Activated CD8-positive, alpha-beta T cell treated with anti-CD3 and anti-CD28 coated beads for 36 hours (primary cell): ENCODE results near the gene ARMH3. TPM values are rescaled to one million over a fixed set of nuclear protein-coding genes. Genes with fewer than 3 reads are reported as not detected.
"Not testable (repeated sequence)": the region's sequence is repeated elsewhere in the genome, so short reads cannot be mapped to it uniquely, and the experiment has no call there.

Experiments used
- ATAC-seq: fragments of 200-7000 bp; cut with Tn5 transposase; one replicate; pipeline ENCODE4 v1.10.0; 2021; ENCODE audit warnings: mild to moderate bottlenecking, moderate library complexity
- CTCF ChIA-PET: fragments of 350-600 bp; sonication (Branson Sonifier 250); formaldehyde crosslinking; loops from one replicate; lab custom pipeline; 2021; ENCODE audit warnings: antibody characterized with exemption; lab: Charles Lee
- POLR2A ChIA-PET: fragments of 350-600 bp; sonication (Branson Sonifier 250); formaldehyde crosslinking; loops from one replicate; lab custom pipeline; 2021; ENCODE audit warnings: antibody characterized with exemption; lab: Charles Lee
- DNase-seq: peaks from one replicate; pipeline ENCODE4 v3.0.0-alpha.2; 2020
- H3K27ac Mint-ChIP-seq: one replicate; pipeline ENCODE4 v1.8.0; 2021; ENCODE audit warnings: mild to moderate bottlenecking, mixed read lengths
- H3K27me3 Mint-ChIP-seq: one replicate; pipeline ENCODE4 v1.8.0; 2021; ENCODE audit warnings: mixed read lengths
- H3K36me3 Mint-ChIP-seq: one replicate; pipeline ENCODE4 v1.8.0; 2021; ENCODE audit warnings: low read depth, mixed read lengths
- H3K4me1 Mint-ChIP-seq: one replicate; pipeline ENCODE4 v1.8.0; 2021; ENCODE audit warnings: low read depth, mixed read lengths
- H3K4me3 Mint-ChIP-seq: one replicate; pipeline ENCODE4 v1.8.0; 2021; ENCODE audit warnings: mild to moderate bottlenecking, moderate library complexity, mixed read lengths
- H3K9me3 Mint-ChIP-seq: one replicate; pipeline ENCODE4 v1.8.0; 2021; ENCODE audit warnings: mixed read lengths
- intact Hi-C: fragments of 100-400 bp; cut with micrococcal nuclease; formaldehyde crosslinking; loops from one replicate; pipeline ENCODE4 v1.10.0; 2022
- total RNA-seq, 2 experiments: library from RNA; stranded (reverse); gene quantifications; one replicate each; pipeline ENCODE4 v1.2.3, GENCODE V29; 2021
- TF ChIP-seq, protein P1 (sequence below): fragments of 200-600 bp; IDR thresholded peaks from one replicate; pipeline ENCODE4 v1.8.0; 2022; ENCODE audit warnings: antibody characterized with exemption, mild to moderate bottlenecking

ARMH3 gene
- total RNA-seq, 2 experiments from 2014 or later, result 16.2 to 18.4 TPM

DNA sequence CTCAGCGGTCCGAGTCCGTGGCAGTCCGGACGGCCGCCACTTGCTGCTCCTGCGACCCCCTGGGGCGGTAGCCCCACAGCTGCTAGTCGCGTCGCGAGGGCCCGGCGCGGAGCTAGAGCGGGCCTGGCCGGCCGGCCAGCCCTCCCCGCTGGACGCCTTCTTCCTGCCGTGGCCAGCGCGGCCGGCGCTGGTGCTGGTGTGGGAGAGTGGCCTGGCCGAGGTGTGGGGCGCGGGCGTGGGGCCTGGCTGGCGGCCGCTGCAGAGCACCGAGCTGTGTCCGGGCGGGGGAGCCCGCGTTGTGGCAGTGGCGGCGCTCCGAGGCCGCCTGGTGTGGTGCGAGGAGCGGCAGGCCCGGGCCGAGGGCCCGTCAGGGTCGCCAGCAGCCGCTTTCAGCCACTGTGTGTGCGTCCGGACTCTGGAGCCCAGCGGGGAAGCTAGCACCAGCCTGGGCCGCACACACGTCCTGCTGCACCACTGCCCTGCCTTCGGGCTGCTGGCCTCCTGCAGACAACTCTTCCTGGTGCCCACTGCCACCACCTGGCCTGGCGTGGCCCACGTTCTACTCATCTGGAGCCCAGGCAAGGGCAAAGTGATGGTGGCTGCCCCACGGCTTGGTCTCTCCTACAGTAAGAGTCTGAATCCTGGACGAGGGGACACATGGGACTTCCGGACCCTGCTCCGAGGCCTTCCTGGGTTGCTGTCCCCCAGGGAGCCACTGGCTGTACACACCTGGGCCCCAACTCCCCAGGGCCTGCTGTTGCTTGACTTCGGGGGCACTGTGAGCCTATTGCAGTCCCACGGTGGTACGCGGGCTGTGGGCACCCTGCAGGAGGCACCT lies 9.8 kb upstream of the ARMH3 start:
- H3K27me3 Mint-ChIP-seq, result no peaks in the 10 kb centered on the region

DNA sequence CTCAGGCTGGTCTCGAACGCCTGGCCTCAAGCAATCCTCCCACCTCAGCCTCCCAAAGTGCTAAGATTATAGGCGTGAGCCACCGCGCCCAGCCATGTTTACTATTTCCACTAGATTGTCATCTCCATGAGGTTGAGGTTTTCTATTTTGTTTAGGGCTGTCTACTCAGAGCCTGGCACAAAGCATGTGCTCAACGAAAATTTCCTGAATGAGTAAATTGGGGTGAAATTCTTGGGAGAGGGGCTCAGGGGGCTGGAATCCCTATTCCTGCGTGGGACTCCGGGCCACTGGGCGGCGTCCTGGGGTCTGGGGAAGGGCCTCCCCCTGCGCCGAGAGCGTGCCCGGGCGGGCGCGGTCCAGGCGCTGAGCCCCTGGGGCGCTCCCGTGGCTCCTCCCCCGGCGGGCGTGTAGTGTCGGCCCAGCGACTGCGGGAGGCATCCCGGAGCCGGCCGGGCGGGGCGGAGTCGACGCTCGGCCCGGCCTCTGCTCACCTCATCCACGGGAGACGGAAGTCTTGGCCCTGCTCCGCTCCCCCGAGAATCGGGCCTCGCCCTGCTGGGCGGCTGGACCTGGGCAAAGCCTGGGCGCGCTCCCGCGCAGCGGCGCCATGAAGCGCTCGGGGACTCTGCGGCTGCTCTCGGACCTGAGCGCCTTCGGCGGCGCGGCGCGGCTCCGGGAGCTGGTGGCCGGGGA lies 9.0 kb upstream of the ARMH3 start, which contains the start of gene HPS6:
Gene HPS6 (plus strand): TSS at position 482 of the 693 bp plus-strand sequence. CDS start 126 bp downstream, at position 608.
- Mint-ChIP-seq H3K27me3 (no peaks in the 10 kb centered on the region), H3K4me1 (peaks cover 33% of the 10 kb centered on the region), H3K36me3 (no peaks in the 10 kb centered on the region), H3K4me3 (peak within 1 kb of the TSS; percentile 84), H3K27ac (peak within 1 kb of the TSS; percentile 90), H3K9me3 (no peaks in the 10 kb centered on the region)
- ChIA-PET CTCF (interaction anchor here (0.7 to 11.9 kb wide), 5 partner anchors 13 to 221 kb away, joined by 3 to 151 read pairs (median 5); partner anchors contain the start of gene KCNIP2), POLR2A (interaction anchor here (0.7 to 1.0 kb wide), 2 partner anchors 10 to 39 kb away, joined by 3 to 4 read pairs; no protein-coding TSS in a partner anchor)
- TF ChIP-seq, protein P1, sequence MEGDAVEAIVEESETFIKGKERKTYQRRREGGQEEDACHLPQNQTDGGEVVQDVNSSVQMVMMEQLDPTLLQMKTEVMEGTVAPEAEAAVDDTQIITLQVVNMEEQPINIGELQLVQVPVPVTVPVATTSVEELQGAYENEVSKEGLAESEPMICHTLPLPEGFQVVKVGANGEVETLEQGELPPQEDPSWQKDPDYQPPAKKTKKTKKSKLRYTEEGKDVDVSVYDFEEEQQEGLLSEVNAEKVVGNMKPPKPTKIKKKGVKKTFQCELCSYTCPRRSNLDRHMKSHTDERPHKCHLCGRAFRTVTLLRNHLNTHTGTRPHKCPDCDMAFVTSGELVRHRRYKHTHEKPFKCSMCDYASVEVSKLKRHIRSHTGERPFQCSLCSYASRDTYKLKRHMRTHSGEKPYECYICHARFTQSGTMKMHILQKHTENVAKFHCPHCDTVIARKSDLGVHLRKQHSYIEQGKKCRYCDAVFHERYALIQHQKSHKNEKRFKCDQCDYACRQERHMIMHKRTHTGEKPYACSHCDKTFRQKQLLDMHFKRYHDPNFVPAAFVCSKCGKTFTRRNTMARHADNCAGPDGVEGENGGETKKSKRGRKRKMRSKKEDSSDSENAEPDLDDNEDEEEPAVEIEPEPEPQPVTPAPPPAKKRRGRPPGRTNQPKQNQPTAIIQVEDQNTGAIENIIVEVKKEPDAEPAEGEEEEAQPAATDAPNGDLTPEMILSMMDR, result no peak
- ATAC-seq (peak; percentile 99), DNase-seq (peak; percentile 91)
- intact Hi-C loops, result loop anchor here (5.0 kb wide), 1 partner anchor 347 kb away; no protein-coding TSS in a partner anchor

More for the DNA sequence above, 9.8 kb upstream of the ARMH3 start:
- intact Hi-C loops, result loop anchor here (5.0 kb wide), 1 partner anchor 347 kb away; no protein-coding TSS in a partner anchor
- ATAC-seq (peak; percentile 8), DNase-seq (peak; percentile 33)
- TF ChIP-seq, protein P1, result no peak
- peak overlapping the region; percentile 84 for H3K27ac Mint-ChIP-seq
- H3K36me3 Mint-ChIP-seq, result no peaks in the 10 kb centered on the region
- H3K4me3 Mint-ChIP-seq, result peak overlapping the region; percentile 84
- ChIA-PET CTCF (interaction anchor here (0.7 to 11.9 kb wide), 7 partner anchors 13 to 285 kb away, joined by 3 to 151 read pairs (median 4); partner anchors contain the start of gene KCNIP2), POLR2A (interaction anchor here (0.7 to 1.0 kb wide), 2 partner anchors 10 to 38 kb away, joined by 3 to 4 read pairs; no protein-coding TSS in a partner anchor)
- H3K9me3 Mint-ChIP-seq, result no peaks in the 10 kb centered on the region
- H3K4me1 Mint-ChIP-seq, result peaks cover 33% of the 10 kb centered on the region

GRCh38 chr10:102064503-102064867 lies 8.5 kb upstream of the ARMH3 start:
- Mint-ChIP-seq H3K36me3 (no peaks in the 10 kb centered on the region), H3K9me3 (no peaks in the 10 kb centered on the region), H3K27me3 (no peaks in the 10 kb centered on the region), H3K4me1 (peaks cover 33% of the 10 kb centered on the region), H3K27ac (peak overlapping the region; percentile 90), H3K4me3 (peak overlapping the region; percentile 84)
- TF ChIP-seq, protein P1, result no peak
- ChIA-PET CTCF (interaction anchor here (1.0 kb wide), 1 partner anchor 10 kb away, joined by 4 read pairs; no protein-coding TSS in a partner anchor), POLR2A (no interaction called here)
- no peak for ATAC-seq
- no peak for DNase-seq
- intact Hi-C loops, result no loop called here

- H3K27me3 Mint-ChIP-seq, result no peaks in the 10 kb centered on the region
- no peaks in the 10 kb centered on the region for H3K36me3 Mint-ChIP-seq
- CTCF ChIA-PET, result interaction anchor here (1.6 to 1.7 kb wide), 2 partner anchors 13 to 179 kb away, joined by 3 to 10 read pairs; no protein-coding TSS in a partner anchor
- ATAC-seq, result no peak
- POLR2A ChIA-PET, result interaction anchor here (1.0 kb wide), 1 partner anchor 32 kb away, joined by 3 read pairs; no protein-coding TSS in a partner anchor
- TF ChIP-seq, protein P1, result no peak
- DNase-seq, result no peak
- H3K27ac Mint-ChIP-seq, result no peak overlapping the region
- H3K4me3 Mint-ChIP-seq, result no peak overlapping the region
- no peaks in the 10 kb centered on the region for H3K9me3 Mint-ChIP-seq
- H3K4me1 Mint-ChIP-seq, result peaks cover 19% of the 10 kb centered on the region
- intact Hi-C loops, result no loop called here
These were observed 4.0 kb upstream of the ARMH3 start for GRCh38 chr10:102059987-102060386.

DNA sequence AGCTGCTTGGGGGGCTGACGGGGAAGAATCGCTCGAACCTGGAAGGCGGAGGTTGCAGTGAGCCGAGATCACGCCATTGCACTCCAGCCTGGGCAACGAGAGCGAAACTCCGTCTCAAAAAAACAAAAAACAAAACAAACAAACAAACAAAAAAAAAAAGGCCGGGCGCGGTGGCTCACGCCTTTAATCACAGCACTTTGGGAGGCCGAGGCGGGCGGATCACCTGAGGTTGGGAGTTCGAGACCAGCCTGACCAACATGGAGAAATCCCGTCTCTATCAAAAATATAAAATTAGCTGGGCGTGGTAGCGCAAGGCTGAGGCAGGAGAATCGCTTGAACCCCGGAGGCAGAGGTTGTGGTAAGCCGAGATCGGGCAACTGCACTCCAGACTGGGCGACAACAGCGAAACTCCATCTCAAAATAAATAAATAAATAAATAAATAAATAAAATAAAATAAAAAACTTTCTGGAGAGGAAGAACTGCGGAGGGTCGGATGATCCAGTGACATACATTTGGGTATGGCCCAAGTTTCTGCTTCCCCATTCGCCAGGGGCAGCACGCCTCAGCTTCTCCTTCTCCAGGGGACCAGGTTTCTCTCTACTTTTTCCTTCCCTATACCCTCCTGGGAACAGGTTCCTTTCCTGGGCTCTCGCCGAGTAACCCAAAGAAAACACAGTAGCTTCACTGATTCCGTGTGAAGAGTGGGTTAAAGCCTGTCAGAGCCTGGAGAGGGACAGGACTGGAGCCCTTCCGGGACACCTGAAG lies 909 bp downstream of the ARMH3 start:
- H3K27me3 Mint-ChIP-seq, H3K36me3 Mint-ChIP-seq, intact Hi-C loops, DNase-seq, ATAC-seq, H3K9me3 Mint-ChIP-seq: not testable (repeated sequence)
- H3K4me1 Mint-ChIP-seq, result peaks cover 32% of the 10 kb centered on the region
- peak overlapping the region; percentile 90 for H3K4me3 Mint-ChIP-seq
- POLR2A ChIA-PET, result interaction anchor here (0.7 to 1.2 kb wide), 6 partner anchors 10 to 236 kb away, joined by 3 to 6 read pairs (median 4); partner anchors contain the start of genes HPS6 and OGA
- peak overlapping the region; percentile 94 for H3K27ac Mint-ChIP-seq
- CTCF ChIA-PET, result interaction anchor here (1.0 to 3.5 kb wide), 7 partner anchors 9 to 214 kb away, joined by 3 to 25 read pairs (median 4); no protein-coding TSS in a partner anchor
